Osteoblast (primary cell): ENCODE results near the gene CWH43. TPM values are rescaled to one million over a fixed set of nuclear protein-coding genes. Genes with fewer than 3 reads are reported as not detected.

Experiments
- DNase-seq: peaks from one replicate; pipeline ENCODE4 v3.0.0; 2011; ENCODE audit warnings: low spot score, mixed read lengths; ENCODE audit not compliant: insufficient read length; ENCODE audit errors: missing footprints
- H2AFZ ChIP-seq: 2 replicates; pipeline ENCODE4 v1.6.0; 2011; ENCODE audit warnings: mild to moderate bottlenecking, low read length
- H3K27ac ChIP-seq: 2 replicates; pipeline ENCODE4 v1.5.1; 2011; ENCODE audit warnings: mild to moderate bottlenecking, low read depth, low read length, moderate library complexity
- H3K27me3 ChIP-seq: 2 replicates; pipeline ENCODE4 v1.6.0; 2012; ENCODE audit warnings: mild to moderate bottlenecking, control low read depth, inconsistent platforms, low read length, moderate library complexity; ENCODE audit not compliant: insufficient read depth
- H3K36me3 ChIP-seq: 2 replicates; pipeline ENCODE4 v1.5.1; 2011; ENCODE audit warnings: mild to moderate bottlenecking, low read length, control low read depth, moderate library complexity; ENCODE audit not compliant: insufficient read depth
- H3K4me1 ChIP-seq: 2 replicates; pipeline ENCODE4 v1.5.1; 2011; ENCODE audit warnings: mild to moderate bottlenecking, low read length, control low read depth, moderate library complexity; ENCODE audit not compliant: insufficient read depth
- H3K4me2 ChIP-seq: 2 replicates; pipeline ENCODE4 v1.6.0; 2011; ENCODE audit warnings: mild to moderate bottlenecking, low read length; ENCODE audit not compliant: insufficient read depth
- H3K4me3 ChIP-seq: fragments of 200-600 bp; sonication (generic); 3 replicates; pipeline ENCODE4 v1.5.1; 2012; ENCODE audit warnings: mild to moderate bottlenecking, low read length, inconsistent platforms; ENCODE audit not compliant: insufficient read depth
- H3K79me2 ChIP-seq: 2 replicates; pipeline ENCODE4 v1.6.0; 2012; ENCODE audit warnings: mild to moderate bottlenecking, low read length, control low read depth, inconsistent platforms; ENCODE audit not compliant: insufficient read depth
- H3K9me3 ChIP-seq: 2 replicates; pipeline ENCODE4 v1.5.1; 2011; ENCODE audit warnings: low read depth, low read length, control low read depth
- H4K20me1 ChIP-seq: 2 replicates; pipeline ENCODE4 v1.6.0; 2012; ENCODE audit warnings: mild to moderate bottlenecking, low read length, control low read depth; ENCODE audit not compliant: insufficient read depth
- total RNA-seq: library from RNA; depleted of rRNA; stranded (reverse); fragments of >200 nt; gene quantifications from 2 replicates; pipeline ENCODE4 v1.2.3, GENCODE V29; 2012
- TF ChIP-seq, protein P1 (sequence below): IDR thresholded peaks from 2 replicates; pipeline ENCODE4 v1.5.1; 2011; ENCODE audit warnings: mild to moderate bottlenecking, low read depth, low read length, moderate library complexity; ENCODE audit errors: extremely low read depth

The CWH43 gene
- total RNA-seq, 1 donor, result not detected

DNA sequence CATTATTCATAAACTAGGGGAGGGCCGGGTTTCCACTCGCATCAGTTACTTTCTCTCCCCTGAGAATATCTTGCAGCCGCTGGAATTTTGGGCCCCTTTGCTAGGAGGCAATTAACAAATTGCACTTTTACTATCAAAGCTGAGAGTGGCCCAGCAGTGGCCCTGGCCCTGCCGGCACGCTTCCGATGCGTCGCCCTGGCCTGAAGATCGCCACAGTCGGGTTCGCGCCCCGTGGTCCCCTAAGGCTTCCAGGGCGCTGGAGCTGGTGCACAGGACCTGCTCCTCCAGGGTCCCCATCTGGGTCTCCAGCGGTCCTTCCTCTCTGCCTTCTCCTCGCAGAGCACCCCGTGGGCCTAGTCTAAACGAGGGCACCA lies 486 bp upstream of the CWH43 start:
- Histone ChIP-seq H4K20me1 (no peaks in the 10 kb centered on the region), H3K4me2 (no peak overlapping the region), H3K36me3 (no peaks in the 10 kb centered on the region), H3K27ac (no peak overlapping the region), H3K4me1 (no peaks in the 10 kb centered on the region), H3K9me3 (no peaks in the 10 kb centered on the region), H3K4me3 (no peak overlapping the region), H3K79me2 (no peaks in the 10 kb centered on the region), H3K27me3 (peaks cover 34% of the 10 kb centered on the region), H2AFZ (no peak overlapping the region)
- DNase-seq, result no peak
- TF ChIP-seq, protein P1, sequence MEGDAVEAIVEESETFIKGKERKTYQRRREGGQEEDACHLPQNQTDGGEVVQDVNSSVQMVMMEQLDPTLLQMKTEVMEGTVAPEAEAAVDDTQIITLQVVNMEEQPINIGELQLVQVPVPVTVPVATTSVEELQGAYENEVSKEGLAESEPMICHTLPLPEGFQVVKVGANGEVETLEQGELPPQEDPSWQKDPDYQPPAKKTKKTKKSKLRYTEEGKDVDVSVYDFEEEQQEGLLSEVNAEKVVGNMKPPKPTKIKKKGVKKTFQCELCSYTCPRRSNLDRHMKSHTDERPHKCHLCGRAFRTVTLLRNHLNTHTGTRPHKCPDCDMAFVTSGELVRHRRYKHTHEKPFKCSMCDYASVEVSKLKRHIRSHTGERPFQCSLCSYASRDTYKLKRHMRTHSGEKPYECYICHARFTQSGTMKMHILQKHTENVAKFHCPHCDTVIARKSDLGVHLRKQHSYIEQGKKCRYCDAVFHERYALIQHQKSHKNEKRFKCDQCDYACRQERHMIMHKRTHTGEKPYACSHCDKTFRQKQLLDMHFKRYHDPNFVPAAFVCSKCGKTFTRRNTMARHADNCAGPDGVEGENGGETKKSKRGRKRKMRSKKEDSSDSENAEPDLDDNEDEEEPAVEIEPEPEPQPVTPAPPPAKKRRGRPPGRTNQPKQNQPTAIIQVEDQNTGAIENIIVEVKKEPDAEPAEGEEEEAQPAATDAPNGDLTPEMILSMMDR, result no peak

DNA sequence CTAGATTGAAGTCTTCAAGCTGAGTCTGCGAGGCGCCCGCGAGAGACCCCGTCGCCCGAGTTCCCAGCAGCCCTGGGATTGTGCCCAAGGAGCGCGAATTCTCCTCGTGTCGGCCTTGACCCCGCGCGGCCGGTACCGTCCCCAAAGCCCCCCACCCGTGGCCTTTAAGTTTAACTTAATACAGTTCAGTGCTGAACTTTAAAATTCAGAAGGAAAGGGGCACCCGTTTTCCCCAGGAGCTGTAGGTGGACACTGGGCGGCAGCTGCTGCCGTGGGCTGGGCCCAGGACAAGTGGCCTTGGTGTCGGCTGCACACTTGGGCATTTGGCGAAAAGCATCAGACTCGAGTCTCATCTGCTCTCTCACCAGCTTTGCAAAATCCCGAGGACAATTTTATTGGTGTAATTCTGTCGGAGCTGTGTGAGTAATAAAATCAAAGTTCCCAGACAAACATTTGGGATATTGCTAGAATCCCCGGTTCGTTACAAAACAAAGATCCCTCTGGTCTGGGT lies 634 bp downstream of the CWH43 start:
- Histone ChIP-seq H3K9me3 (no peaks in the 10 kb centered on the region), H3K36me3 (no peaks in the 10 kb centered on the region), H3K79me2 (no peaks in the 10 kb centered on the region), H4K20me1 (no peaks in the 10 kb centered on the region), H3K4me2 (no peak overlapping the region), H3K27ac (no peak overlapping the region), H3K27me3 (peaks cover 34% of the 10 kb centered on the region), H2AFZ (no peak overlapping the region), H3K4me1 (no peaks in the 10 kb centered on the region), H3K4me3 (no peak overlapping the region)
- TF ChIP-seq, protein P1, result no peak
- no peak for DNase-seq

DNA sequence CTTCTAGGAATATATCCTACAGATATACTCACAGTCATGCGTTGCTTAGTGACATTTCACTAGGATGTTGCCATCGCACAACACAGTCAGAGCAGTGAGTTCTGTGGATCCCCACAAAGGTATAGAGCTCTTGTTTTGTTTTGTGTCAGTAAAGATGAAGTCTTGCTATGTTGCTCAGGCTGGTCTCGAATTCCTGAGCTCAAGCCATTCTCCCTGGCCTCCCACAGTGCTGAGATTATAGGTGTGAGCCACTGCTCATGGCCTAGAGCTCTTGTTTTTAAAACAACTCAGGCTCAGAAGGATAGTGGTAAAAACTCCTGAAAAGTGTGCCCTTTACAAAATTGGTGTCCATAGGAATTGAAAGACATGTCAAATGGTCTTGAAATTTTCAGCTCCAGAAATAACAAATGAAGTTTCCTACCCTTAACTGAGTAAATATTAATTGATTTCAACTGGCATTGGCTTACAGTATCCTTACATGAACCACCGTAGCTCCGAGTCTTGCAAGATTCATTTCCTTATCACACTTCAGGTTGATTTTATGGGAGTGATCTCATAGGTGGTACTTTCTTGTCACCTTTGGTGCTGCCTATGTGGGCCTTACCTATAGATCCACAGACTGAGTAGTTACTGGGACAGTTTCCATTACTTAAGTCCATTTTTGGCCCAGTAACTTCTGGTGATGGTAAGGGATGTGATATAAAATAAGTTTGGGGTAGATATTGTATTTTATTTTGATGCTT lies 3.6 kb downstream of the CWH43 start:
- Histone ChIP-seq H3K9me3 (no peaks in the 10 kb centered on the region), H3K27me3 (peaks cover 32% of the 10 kb centered on the region), H4K20me1 (no peaks in the 10 kb centered on the region), H3K4me1 (no peaks in the 10 kb centered on the region), H3K4me2 (no peak overlapping the region), H3K79me2 (no peaks in the 10 kb centered on the region), H3K27ac (no peak overlapping the region), H3K4me3 (no peak overlapping the region), H2AFZ (no peak overlapping the region), H3K36me3 (no peaks in the 10 kb centered on the region)
- no peak for DNase-seq
- TF ChIP-seq, protein P1, result no peak

DNA sequence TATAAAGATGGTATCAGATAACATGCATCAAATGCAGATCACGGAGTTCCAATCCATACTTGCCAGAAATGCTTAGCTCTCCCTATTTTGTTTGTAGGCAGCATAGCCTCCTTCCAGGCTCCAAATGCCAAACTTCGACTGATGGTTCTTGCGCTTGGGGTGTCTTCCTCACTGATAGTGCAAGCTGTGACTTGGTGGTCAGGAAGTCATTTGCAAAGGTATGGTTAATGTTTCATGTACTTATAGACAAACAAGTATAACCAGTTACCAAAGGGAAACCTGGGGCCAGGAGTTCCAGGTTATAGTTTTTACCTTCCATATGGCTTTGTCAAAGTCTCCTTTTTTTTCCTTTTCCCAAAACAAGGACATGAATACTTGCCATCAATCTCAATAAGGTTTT lies 5.3 kb downstream of the CWH43 start:
- Histone ChIP-seq H3K4me3 (no peak overlapping the region), H3K4me1 (no peaks in the 10 kb centered on the region), H2AFZ (no peak overlapping the region), H3K4me2 (no peak overlapping the region), H4K20me1 (no peaks in the 10 kb centered on the region), H3K27me3 (peaks cover 14% of the 10 kb centered on the region), H3K36me3 (no peaks in the 10 kb centered on the region), H3K27ac (no peak overlapping the region), H3K79me2 (no peaks in the 10 kb centered on the region), H3K9me3 (no peaks in the 10 kb centered on the region)
- DNase-seq, result no peak
- TF ChIP-seq, protein P1, result no peak
